ENCODE data around the gene PTH2. TPM values are rescaled to one million over a fixed set of nuclear protein-coding genes. Genes with fewer than 3 reads are reported as not detected.
"Not testable (repeated sequence)": the region's sequence is repeated elsewhere in the genome, so short reads cannot be mapped to it uniquely, and the experiment has no call there.

PTH2 gene
- polyA plus RNA-seq, 1 donor: not detected

- DNase-seq (ENCODE audit: low read depth): no peak
These were observed 40.6 kb downstream of the PTH2 start for GRCh38 chr19:49382639-49383038.

DNA sequence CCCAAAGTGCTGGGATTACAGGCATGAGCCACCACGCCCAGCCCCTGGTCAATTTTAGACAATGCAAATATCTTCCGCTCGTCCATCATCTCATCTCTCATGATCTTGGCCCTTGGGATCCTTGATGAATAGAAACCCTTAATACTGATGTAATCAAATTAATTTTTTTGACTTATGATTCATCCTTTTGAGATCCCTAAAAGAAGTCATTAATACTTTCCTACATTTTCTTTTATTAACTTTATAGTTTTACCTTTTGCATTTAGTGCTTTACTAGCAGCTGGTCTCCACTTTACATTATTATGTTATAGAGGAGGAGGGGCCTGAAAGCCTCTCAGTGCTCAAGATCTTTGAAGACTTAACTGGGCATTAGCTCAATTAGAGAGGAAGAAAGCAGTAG, 42.9 kb downstream of the PTH2 start:
- no peak for DNase-seq (ENCODE audit: low read depth)

DNA sequence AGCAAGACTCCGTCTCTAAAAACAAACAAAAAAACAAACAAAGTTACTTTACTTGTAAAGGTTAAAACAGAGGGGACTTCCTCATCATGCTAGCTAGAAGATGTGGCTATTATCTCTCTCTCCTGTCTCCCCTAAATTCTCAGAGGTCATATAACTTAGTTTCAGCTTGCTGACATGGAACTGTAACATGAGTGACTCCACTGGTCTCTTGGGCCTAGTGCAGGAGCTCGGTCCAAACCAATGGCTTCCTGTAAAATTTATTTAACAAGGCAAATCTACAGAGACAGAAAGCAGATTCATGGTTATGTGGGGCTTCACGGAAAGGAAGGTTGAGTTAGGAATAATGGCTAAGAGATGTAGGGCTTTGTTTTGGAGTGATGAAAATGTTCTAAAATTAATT, 44.7 kb downstream of the PTH2 start:
- no peak for DNase-seq (ENCODE audit: low read depth)

DNA sequence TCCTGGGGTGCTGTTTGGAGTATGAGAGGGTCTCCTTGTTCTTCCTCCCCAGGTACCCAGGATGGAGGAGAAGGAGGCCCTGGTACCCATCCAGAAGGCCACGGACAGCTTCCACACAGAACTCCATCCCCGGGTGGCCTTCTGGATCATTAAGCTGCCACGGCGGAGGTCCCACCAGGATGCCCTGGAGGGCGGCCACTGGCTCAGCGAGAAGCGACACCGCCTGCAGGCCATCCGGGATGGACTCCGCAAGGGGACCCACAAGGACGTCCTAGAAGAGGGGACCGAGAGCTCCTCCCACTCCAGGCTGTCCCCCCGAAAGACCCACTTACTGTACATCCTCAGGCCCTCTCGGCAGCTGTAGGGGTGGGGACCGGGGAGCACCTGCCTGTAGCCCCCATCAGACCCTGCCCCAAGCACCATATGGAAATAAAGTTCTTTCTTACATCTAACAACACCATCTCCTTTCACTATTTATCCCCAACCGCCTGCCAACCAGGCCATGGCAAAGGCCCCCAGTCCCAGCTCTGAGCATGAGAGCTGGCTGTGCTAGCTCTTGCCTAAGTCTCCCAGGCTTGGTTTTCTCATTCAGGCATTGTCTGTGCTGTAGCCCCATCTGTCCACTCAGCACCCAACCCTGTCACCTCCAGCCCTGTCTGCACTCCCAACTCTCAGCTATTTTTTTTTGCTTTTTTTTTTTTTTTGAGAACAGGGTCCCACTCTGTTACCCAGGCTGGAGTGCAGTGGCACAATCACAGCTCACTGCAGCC, 48.4 kb downstream of the PTH2 start:
- DNase-seq (ENCODE audit: low read depth): no peak

DNA sequence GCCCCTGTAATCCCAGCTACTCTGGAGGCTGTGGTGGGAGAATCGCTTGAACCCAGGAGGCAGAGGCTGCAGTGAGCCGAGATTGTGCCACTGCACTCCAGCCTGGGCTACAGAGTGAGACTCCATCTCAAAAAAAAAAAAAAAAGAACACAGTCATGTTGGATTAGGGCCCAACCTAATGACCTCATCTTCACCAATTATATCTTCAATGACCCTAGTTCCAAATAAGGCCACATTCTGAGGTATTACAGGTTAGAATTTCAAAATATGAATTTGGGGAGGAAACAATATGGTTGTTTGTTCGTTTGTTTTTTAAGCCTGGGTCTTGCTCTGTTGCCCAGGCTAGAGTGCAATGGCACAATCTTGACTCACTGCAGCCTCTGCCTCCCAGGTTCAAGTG, 50.1 kb downstream of the PTH2 start:
- not testable (repeated sequence) for DNase-seq (ENCODE audit: low read depth)

Other genes with a start within 250 kb of the PTH2 start
- 1.0 TPM for gene SLC6A16, start 98.2 kb downstream of the PTH2 start, polyA plus RNA-seq (ENCODE audit: insufficient read length)
- 19.9 TPM for gene CD37, start 88.0 kb downstream of the PTH2 start, polyA plus RNA-seq (ENCODE audit: insufficient read length)
- 54.4 TPM for gene TEAD2, start 61.0 kb downstream of the PTH2 start, polyA plus RNA-seq (ENCODE audit: insufficient read length)
- 2.4 TPM for gene DKKL1, start 59.6 kb downstream of the PTH2 start, polyA plus RNA-seq (ENCODE audit: insufficient read length)
- gene KASH5, start 35.2 kb downstream of the PTH2 start, polyA plus RNA-seq (ENCODE audit: insufficient read length): not detected
- 0.09 TPM for gene GFY, start 1.9 kb upstream of the PTH2 start, polyA plus RNA-seq (ENCODE audit: insufficient read length)
- 1.2 TPM for gene SLC17A7, start 18.1 kb upstream of the PTH2 start, polyA plus RNA-seq (ENCODE audit: insufficient read length)
- 43.1 TPM for gene PIH1D1, start 28.4 kb upstream of the PTH2 start, polyA plus RNA-seq (ENCODE audit: insufficient read length)
- gene ALDH16A1, start 29.8 kb upstream of the PTH2 start, polyA plus RNA-seq (ENCODE audit: insufficient read length): 10.1 TPM
- 3.2 TPM for gene FLT3LG, start 50.8 kb upstream of the PTH2 start, polyA plus RNA-seq (ENCODE audit: insufficient read length)
- gene RPL13A, start 64.2 kb upstream of the PTH2 start, polyA plus RNA-seq (ENCODE audit: insufficient read length): 5,065 TPM
- gene RPS11, start 73.0 kb upstream of the PTH2 start, polyA plus RNA-seq (ENCODE audit: insufficient read length): 3,524 TPM
- 162 TPM for gene FCGRT, start 89.2 kb upstream of the PTH2 start, polyA plus RNA-seq (ENCODE audit: insufficient read length)
- 59.8 TPM for gene RCN3, start 104.6 kb upstream of the PTH2 start, polyA plus RNA-seq (ENCODE audit: insufficient read length)
- gene NOSIP, start 157.1 kb upstream of the PTH2 start, polyA plus RNA-seq (ENCODE audit: insufficient read length): 56.5 TPM
- gene PRRG2, start 157.9 kb upstream of the PTH2 start, polyA plus RNA-seq (ENCODE audit: insufficient read length): 0.42 TPM
- 17.4 TPM for gene PRR12, start 167.7 kb upstream of the PTH2 start, polyA plus RNA-seq (ENCODE audit: insufficient read length)
- gene RRAS, start 216.7 kb upstream of the PTH2 start, polyA plus RNA-seq (ENCODE audit: insufficient read length): 28.3 TPM
- 29.9 TPM for gene SCAF1, start 218.8 kb upstream of the PTH2 start, polyA plus RNA-seq (ENCODE audit: insufficient read length)
- 33.2 TPM for gene IRF3, start 242.4 kb upstream of the PTH2 start, polyA plus RNA-seq (ENCODE audit: insufficient read length)
- 28.4 TPM for gene BCL2L12, start 242.5 kb upstream of the PTH2 start, polyA plus RNA-seq (ENCODE audit: insufficient read length)